Heart left ventricle (tissue), 16 donors: ENCODE measurements around the gene SMC1B. TPM values are rescaled to one million over a fixed set of nuclear protein-coding genes. Genes with fewer than 3 reads are reported as not detected.

Experiments used
- ATAC-seq, 4 donors: fragments of 200-7000 bp; cut with Tn5 transposase; one replicate each; pipeline ENCODE4 v1.9.1; 2020 to 2022; ENCODE audit warnings: moderate library complexity in 4 of 4, mild to moderate bottlenecking in 3 of 4, moderate number of reproducible peaks in 1 of 4
- DNase-seq, 5 donors: peaks; one replicate each; pipeline ENCODE4 v3.0.0-alpha.2; 2020
- H3K27ac ChIP-seq, 12 donors: fragments of 200-600 bp; sonication (generic) in 4 of 12; one replicate each; pipeline versions ENCODE4 v1.5.0 to v1.8.0; 2016 to 2022; ENCODE audit warnings: mild to moderate bottlenecking in 2 of 12
- H3K27me3 ChIP-seq, 9 donors: fragments of 200-600 bp; sonication (generic) in 2 of 9; one replicate each; pipeline versions ENCODE4 v1.5.1 to v1.8.0; 2016 to 2022; ENCODE audit warnings: mild to moderate bottlenecking in 3 of 9
- H3K36me3 ChIP-seq, 9 donors: fragments of 200-600 bp; sonication (generic) in 2 of 9; one replicate each; pipeline versions ENCODE4 v1.5.0 to v1.8.0; 2018 to 2022; ENCODE audit warnings: mild to moderate bottlenecking in 2 of 9
- H3K4me1 ChIP-seq, 12 donors: fragments of 200-600 bp; sonication (generic) in 4 of 12; one replicate each; pipeline versions ENCODE4 v1.5.0 to v1.8.0; 2016 to 2022; ENCODE audit warnings: mild to moderate bottlenecking in 3 of 12
- H3K4me3 ChIP-seq, 12 donors: fragments of 200-600 bp; sonication (generic) in 4 of 12; one replicate each; pipeline versions ENCODE4 v1.5.0 to v1.8.0; 2017 to 2022; ENCODE audit warnings: mild to moderate bottlenecking in 9 of 12, moderate library complexity in 4 of 12
- H3K9me3 ChIP-seq, 12 donors: fragments of 200-600 bp; sonication (generic) in 4 of 12; one replicate each; pipeline versions ENCODE4 v1.5.0 to v1.8.0; 2016 to 2022; ENCODE audit warnings: mild to moderate bottlenecking in 1 of 12
- POLR2A ChIP-seq, 2 donors: fragments of 450-650 bp; IDR thresholded peaks; one replicate each; pipeline ENCODE4 v1.6.1; 2017; ENCODE audit warnings: antibody characterized with exemption in 2 of 2, mild to moderate bottlenecking in 2 of 2, moderate library complexity in 2 of 2
- WGBS, 4 donors: extraction: QIAGEN DNeasy Blood & Tissue Kit in 2 of 4; methylation state at CpG; one replicate each; pipeline versions ENCODE4 v1.1.5 to v1.1.7; 2013 to 2018; 5-methylcytosine and 5-hydroxymethylcytosine counted together
- intact Hi-C, 10 donors: fragments of 100-400 bp; cut with DNase I; formaldehyde crosslinking; loops; one replicate each; pipeline versions ENCODE4 v1.11.1 to v1.14.2; 2022
- long read RNA-seq, 3 donors: library from polyadenylated mRNA; unstranded; transcript quantifications; one replicate each; pipeline ENCODE4 v2.0.0, GENCODE V29; 2020 to 2021
- polyA plus RNA-seq, 2 donors: library from polyadenylated mRNA; stranded (reverse); fragments of 200-250 nt; gene quantifications; one replicate each; pipeline ENCODE4 v1.2.3, GENCODE V29; 2013
- total RNA-seq, 9 donors: library from RNA; depleted of rRNA in 2 of 9; stranded (reverse); fragments of >200 nt in 2 of 9; fragmentation: NEBNext Ultra II Directional in 3 of 9; extraction: Animal tissue kit (Norgen Biotek cat#: 25700) in 3 of 9; gene quantifications; one replicate each; pipeline versions ENCODE4 v1.1.0 to v1.2.4, GENCODE V29; 2016 to 2023
- TF ChIP-seq, protein P1 (sequence below), 12 donors: fragments of 200-600 bp; sonication (generic) in 4 of 12; IDR thresholded peaks; one replicate each; pipeline versions ENCODE4 v1.5.0 to v1.8.0; 2018 to 2022; ENCODE audit warnings: antibody characterized with exemption in 12 of 12, mild to moderate bottlenecking in 5 of 12
- donor health status: ischemic (EF 13 %, LVEDD 7.1; RV severe dilation, severe dysfunction).
- donor health status: healthy with polysubstance abuse.
- donor health status: DM: no; HTN: yes; CAD: no.
- donor health status: DM: no; HTN: no; CAD: no.
- donor health status: ischemic (EF 25% LVEDD 6.9; RV normal size, moderate dysfunction).
- donor health status: ischemic (EF 25% LVEDD 5.7; RV mildly dilated, moderate dysfunction).
- donor health status: healthy.
- donor health status: DM: yes; HTN: yes; CAD: no.
- donor health status: ischemic (EF 35%, LVEDD 5.7; RV mildly dilated, moderate dysfunction).
- donor health status: nonischemic (EF 11% LVEDD 7.7; RV severe dilation, severe dysfunction).
- donor health status: DM: yes; HTN: yes; CAD: no.
- donor health status: PGD.
- donor health status: ischemic (EF 29% LVEDD 5.4; RV normal size, mild dysfunction).
- donor health status: nonischemic (EF 23%, LVEDD 6.1; RV moderate dilation, normal function).

SMC1B gene, protein sequence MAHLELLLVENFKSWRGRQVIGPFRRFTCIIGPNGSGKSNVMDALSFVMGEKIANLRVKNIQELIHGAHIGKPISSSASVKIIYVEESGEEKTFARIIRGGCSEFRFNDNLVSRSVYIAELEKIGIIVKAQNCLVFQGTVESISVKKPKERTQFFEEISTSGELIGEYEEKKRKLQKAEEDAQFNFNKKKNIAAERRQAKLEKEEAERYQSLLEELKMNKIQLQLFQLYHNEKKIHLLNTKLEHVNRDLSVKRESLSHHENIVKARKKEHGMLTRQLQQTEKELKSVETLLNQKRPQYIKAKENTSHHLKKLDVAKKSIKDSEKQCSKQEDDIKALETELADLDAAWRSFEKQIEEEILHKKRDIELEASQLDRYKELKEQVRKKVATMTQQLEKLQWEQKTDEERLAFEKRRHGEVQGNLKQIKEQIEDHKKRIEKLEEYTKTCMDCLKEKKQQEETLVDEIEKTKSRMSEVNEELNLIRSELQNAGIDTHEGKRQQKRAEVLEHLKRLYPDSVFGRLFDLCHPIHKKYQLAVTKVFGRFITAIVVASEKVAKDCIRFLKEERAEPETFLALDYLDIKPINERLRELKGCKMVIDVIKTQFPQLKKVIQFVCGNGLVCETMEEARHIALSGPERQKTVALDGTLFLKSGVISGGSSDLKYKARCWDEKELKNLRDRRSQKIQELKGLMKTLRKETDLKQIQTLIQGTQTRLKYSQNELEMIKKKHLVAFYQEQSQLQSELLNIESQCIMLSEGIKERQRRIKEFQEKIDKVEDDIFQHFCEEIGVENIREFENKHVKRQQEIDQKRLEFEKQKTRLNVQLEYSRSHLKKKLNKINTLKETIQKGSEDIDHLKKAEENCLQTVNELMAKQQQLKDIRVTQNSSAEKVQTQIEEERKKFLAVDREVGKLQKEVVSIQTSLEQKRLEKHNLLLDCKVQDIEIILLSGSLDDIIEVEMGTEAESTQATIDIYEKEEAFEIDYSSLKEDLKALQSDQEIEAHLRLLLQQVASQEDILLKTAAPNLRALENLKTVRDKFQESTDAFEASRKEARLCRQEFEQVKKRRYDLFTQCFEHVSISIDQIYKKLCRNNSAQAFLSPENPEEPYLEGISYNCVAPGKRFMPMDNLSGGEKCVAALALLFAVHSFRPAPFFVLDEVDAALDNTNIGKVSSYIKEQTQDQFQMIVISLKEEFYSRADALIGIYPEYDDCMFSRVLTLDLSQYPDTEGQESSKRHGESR
- not detected for total RNA-seq
- not detected for polyA plus RNA-seq
- long read RNA-seq, donor 1, partial matches to known transcripts: 0 of 1 reads
- long read RNA-seq, donor 1, other reads (novel, unspliced or antisense): 1 of 1 reads
- long read RNA-seq, donor 2, partial matches to known transcripts: 0 of 1 reads
- long read RNA-seq, donor 2, other reads (novel, unspliced or antisense): 1 of 1 reads
- long read RNA-seq, donor 3: 0 reads

- Histone ChIP-seq H3K9me3 (no peaks in the 10 kb centered on the region), H3K27me3 (peaks cover 0 to 9% (median 0%) of the 10 kb centered on the region in 9 donors), H3K4me1 (peaks cover 0 to 15% (median 7%) of the 10 kb centered on the region in 12 donors), H3K4me3 (peak within 1 kb of the TSS; percentile 8 to 64 (median 45)), H3K27ac (no peak within 1 kb of the TSS), H3K36me3 (no peaks in the 10 kb centered on the region)
- WGBS, 4 donors: 10 to 12% (median 11%) methylated on average over 65 to 68 of the region's 68 CpGs
- no peak for TF ChIP-seq POLR2A (IDR thresholded peaks at IDR 0.05)
- TF ChIP-seq, protein P1, sequence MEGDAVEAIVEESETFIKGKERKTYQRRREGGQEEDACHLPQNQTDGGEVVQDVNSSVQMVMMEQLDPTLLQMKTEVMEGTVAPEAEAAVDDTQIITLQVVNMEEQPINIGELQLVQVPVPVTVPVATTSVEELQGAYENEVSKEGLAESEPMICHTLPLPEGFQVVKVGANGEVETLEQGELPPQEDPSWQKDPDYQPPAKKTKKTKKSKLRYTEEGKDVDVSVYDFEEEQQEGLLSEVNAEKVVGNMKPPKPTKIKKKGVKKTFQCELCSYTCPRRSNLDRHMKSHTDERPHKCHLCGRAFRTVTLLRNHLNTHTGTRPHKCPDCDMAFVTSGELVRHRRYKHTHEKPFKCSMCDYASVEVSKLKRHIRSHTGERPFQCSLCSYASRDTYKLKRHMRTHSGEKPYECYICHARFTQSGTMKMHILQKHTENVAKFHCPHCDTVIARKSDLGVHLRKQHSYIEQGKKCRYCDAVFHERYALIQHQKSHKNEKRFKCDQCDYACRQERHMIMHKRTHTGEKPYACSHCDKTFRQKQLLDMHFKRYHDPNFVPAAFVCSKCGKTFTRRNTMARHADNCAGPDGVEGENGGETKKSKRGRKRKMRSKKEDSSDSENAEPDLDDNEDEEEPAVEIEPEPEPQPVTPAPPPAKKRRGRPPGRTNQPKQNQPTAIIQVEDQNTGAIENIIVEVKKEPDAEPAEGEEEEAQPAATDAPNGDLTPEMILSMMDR (IDR thresholded peaks at IDR 0.05): peak in 1 of 12 donors; percentile 4
- ATAC-seq (peak; percentile 75 to 97 (median 92)), DNase-seq (peak; percentile 66 to 86 (median 77))
- intact Hi-C loops: loop anchor here in 1 of 10 donors (10.0 kb wide), 1 partner anchor 99 kb away; no protein-coding TSS in a partner anchor
Observed at GRCh38 chr22:45413368-45414211, at the start of gene SMC1B, which contains the start of gene RIBC2. Gene SMC1B (minus strand): TSS chr22:45413599. CDS start chr22:45413567, 32 bp downstream. Gene RIBC2 (plus strand): TSS chr22:45413693. CDS start chr22:45413887, 194 bp downstream.

- H3K9me3 ChIP-seq: peaks cover 0 to 13% (median 0%) of the 10 kb centered on the region in 12 donors
- WGBS, 4 donors: 76 to 90% (median 83%) methylated on average over 6 of the region's 6 CpGs
- no peak overlapping the region for H3K4me3 ChIP-seq
- TF ChIP-seq, protein P1 (IDR thresholded peaks at IDR 0.05): no peak
- no peak for TF ChIP-seq POLR2A (IDR thresholded peaks at IDR 0.05)
- DNase-seq (no peak), ATAC-seq (no peak)
- no peak overlapping the region for H3K27ac ChIP-seq
- no peaks in the 10 kb centered on the region for H3K27me3 ChIP-seq
- intact Hi-C loops: no loop called here
- peaks cover 0 to 19% (median 4%) of the 10 kb centered on the region in 12 donors for H3K4me1 ChIP-seq
- H3K36me3 ChIP-seq: no peaks in the 10 kb centered on the region
Observed at GRCh38 chr22:45462034-45462655, 48.7 kb upstream of the SMC1B start.
